ENCODE measurements around the gene CRYGB. TPM values are rescaled to one million over a fixed set of nuclear protein-coding genes. Genes with fewer than 3 reads are reported as not detected.

Gene CRYGB
- total RNA-seq, 1 experiment from 2014 or later: not detected

- no peaks in the 10 kb centered on the region; the same call in none of the 2 replicates for H3K27me3 Mint-ChIP-seq (ENCODE audit: low read depth)
- H3T11ph ChIP-seq (ENCODE audit: low read length): no peak overlapping the region
- H3K9ac ChIP-seq (ENCODE audit: extremely low read depth, insufficient read length, low read length): no peak overlapping the region
- no peak overlapping the region for H3K14ac ChIP-seq (ENCODE audit: insufficient read depth, low read length)
- no peak for DNase-seq
- H3K4me1 Mint-ChIP-seq: no peaks in the 10 kb centered on the region; a peak in 1 of 4 replicates
- no peaks in the 10 kb centered on the region for H3K27me3 ChIP-seq (ENCODE audit: insufficient read depth, low read length)
- no peak overlapping the region for H3K56ac ChIP-seq (ENCODE audit: insufficient read length, low read depth, low read length)
- peak overlapping the region in 1 of 3 experiments; percentile 65; a peak in 1 of 7 replicates for H3K27ac Mint-ChIP-seq
- no peak overlapping the region for H4K91ac ChIP-seq (ENCODE audit: insufficient read length, low read depth, low read length)
- H3K4me3 Mint-ChIP-seq: no peak overlapping the region
- TF ChIP-seq CTCF (conservative IDR thresholded peaks at IDR 0.05): no peak
- no peaks in the 10 kb centered on the region for H3K79me2 ChIP-seq (ENCODE audit: insufficient read depth, low read length)
- no peak overlapping the region for H2AFZ ChIP-seq (ENCODE audit: low read length)
- H3K27ac ChIP-seq (ENCODE audit: insufficient read length, low read depth, low read length): no peak overlapping the region
- H2BK5ac ChIP-seq (ENCODE audit: insufficient read length, low read length): no peak overlapping the region
- H3K4me1 ChIP-seq (ENCODE audit: insufficient read depth, low read length): no peaks in the 10 kb centered on the region
- H4K8ac ChIP-seq (replicated peaks; ENCODE audit: insufficient read length, low read depth, low read length): no peak overlapping the region
- WGBS (ENCODE audit: extremely low coverage, insufficient read length, low lambda C conversion rate): no CpG with 5 or more reads among the region's 8 CpGs
- H3K23me2 ChIP-seq (ENCODE audit: insufficient read length, low read depth, low read length, poor library complexity, severe bottlenecking): no peaks in the 10 kb centered on the region
- no peaks in the 10 kb centered on the region for H4K20me1 ChIP-seq (ENCODE audit: control insufficient read depth, insufficient read depth, insufficient read length)
- peaks cover 14 to 19% (median 16%) of the 10 kb centered on the region in 3 experiments for H3K36me3 Mint-ChIP-seq (ENCODE audit: insufficient read depth in 1 of 3, low read depth in 3 of 3)
- no peak overlapping the region for H4K5ac ChIP-seq (ENCODE audit: insufficient read length, low read depth, low read length)
- H2BK15ac ChIP-seq (ENCODE audit: low read depth, low read length): no peak overlapping the region
- H3K4ac ChIP-seq (ENCODE audit: low read depth, low read length): no peak overlapping the region
- H3K9me3 ChIP-seq (ENCODE audit: control insufficient read depth, low read depth, low read length): peaks cover 7% of the 10 kb centered on the region
- no peak overlapping the region for H3K18ac ChIP-seq (ENCODE audit: insufficient read length, low read depth, low read length)
- no peak overlapping the region for H2BK12ac ChIP-seq (ENCODE audit: insufficient read length, low read depth, low read length)
- no peak overlapping the region for H2AK5ac ChIP-seq (ENCODE audit: insufficient read length, low read length)
- no peak overlapping the region for H2BK120ac ChIP-seq (ENCODE audit: low read depth, low read length, poor library complexity, severe bottlenecking)
- peaks cover 17 to 25% of the 10 kb centered on the region in 2 experiments for H3K9me3 Mint-ChIP-seq
- H3K79me1 ChIP-seq (ENCODE audit: insufficient read depth, low read depth, low read length, poor library complexity, severe bottlenecking): no peaks in the 10 kb centered on the region
- H2BK20ac ChIP-seq (ENCODE audit: low read depth, low read length, poor library complexity, severe bottlenecking): no peak overlapping the region
- no peak overlapping the region for H3K23ac ChIP-seq (ENCODE audit: insufficient read length, low read depth, low read length)
- no peak overlapping the region for H3K4me2 ChIP-seq (ENCODE audit: insufficient read depth, insufficient read length, low read length)
These were observed 10.9 kb downstream of the CRYGB start for GRCh38 chr2:208134928-208135586.

Data from H9 (cell line).